Measurements from ENCODE around the gene SGMS1.
"Not testable (repeated sequence)": the region's sequence is repeated elsewhere in the genome, so short reads cannot be mapped to it uniquely, and the experiment has no call there.

SGMS1 gene

DNA sequence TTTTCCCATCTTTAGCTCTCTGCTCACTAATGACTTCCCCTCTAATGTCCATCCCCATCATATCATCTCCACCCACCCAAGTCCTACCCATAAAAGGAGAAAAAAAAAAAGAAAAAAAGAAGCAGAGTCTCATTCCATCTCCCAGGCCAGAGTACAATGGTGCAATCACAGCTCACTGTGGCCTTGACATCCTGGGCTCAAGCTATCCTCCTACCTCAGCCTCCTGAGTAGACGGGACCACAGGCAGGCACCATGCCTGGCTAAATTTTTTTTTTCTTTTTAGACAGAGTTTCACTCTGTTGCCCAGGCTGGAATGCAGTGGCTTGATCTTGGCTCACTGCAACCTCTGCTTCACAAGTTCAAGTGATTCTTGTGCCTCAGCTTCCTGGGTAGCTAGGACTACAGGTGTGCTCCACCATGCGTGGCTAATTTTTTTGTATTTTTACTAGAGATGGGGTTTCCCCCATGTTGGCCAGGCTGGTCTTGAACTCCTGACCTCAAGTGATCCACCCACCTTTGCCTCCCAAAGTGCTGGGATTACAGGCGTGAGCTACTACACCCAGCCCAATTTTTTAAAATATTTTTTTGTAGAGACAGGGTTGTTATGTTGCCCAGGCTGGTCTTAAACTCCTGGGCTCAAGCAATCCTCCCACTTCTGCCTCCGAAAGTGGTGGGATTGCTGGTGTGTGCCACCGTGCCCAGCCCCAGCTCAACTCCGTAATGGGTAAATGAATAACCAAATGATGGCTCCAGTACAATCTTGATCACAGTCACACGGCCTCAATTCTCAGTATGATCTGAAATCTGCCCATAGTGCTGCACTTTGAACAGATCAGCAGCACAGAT lies 24.6 kb upstream of the SGMS1 start:
- TF ChIP-seq GATA1 (IDR thresholded peaks at IDR 0.05; ENCODE audit: low read depth, low read length) = no peak
- no peak for TF ChIP-seq POLR2A (IDR thresholded peaks at IDR 0.05; ENCODE audit: low read length)

DNA sequence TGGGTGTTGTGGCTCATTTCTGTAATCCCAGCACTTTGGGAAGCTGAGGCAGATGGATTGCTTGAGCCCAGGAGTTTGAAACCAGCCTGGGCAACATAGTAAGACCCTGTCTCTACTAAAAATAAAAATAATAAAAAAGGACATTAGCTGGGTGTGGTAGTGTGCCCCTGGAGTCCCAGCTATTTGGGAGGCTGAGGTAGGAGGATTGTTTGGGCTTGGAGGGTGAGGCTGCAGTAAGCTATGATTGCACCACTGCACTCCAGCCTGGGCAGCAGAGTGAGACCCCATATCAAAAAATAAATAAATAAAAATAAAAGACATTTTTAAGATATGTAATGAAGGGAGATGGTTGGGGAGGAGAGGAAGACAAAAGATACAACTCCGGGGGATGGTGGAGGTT lies 23.6 kb upstream of the SGMS1 start:
- DNase-seq = not testable (repeated sequence)

More for the DNA sequence above, 24.6 kb upstream of the SGMS1 start:
- DNase-seq = no peak

DNA sequence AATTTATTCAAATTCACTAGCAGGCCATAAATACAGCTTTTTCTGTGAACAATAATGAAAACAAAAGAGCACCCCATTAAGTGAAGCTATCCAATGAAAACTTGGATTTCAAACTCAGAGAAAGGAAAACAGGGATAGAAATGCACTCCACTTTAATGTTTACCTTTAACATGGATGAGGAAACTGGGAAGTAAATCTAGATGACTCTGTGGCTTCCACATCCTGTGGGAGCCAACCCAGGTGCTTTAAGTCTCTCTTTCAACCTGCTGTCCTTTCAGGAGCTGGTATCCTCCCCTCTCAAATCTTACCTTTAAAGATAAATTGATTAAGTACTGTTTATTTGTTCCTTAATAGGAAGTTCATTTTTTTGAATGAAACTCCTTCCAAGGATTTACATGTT lies 21.5 kb upstream of the SGMS1 start:
- no peak for TF ChIP-seq GATA1 (IDR thresholded peaks at IDR 0.05; ENCODE audit: low read depth, low read length)
- TF ChIP-seq POLR2A (IDR thresholded peaks at IDR 0.05; ENCODE audit: low read length) = no peak
- no peak for DNase-seq

DNA sequence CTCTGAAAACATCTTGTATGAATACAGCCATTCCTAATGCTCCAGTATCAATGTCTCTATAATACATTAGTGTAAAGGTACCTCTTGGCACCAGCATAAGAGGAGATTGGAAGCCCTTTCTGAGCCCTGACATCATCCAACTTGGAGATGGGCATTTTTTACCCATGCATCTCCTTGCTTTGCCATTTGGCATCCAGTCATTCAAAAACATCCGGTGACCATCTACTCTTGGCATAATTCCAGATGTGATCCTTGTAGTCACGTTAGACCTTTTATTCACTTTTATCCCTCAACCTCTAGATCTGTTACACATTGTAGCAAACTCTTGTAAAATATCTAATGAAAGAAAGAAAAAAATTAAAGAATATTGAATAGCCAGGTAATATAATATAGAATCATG lies 17.9 kb upstream of the SGMS1 start:
- DNase-seq = no peak
- TF ChIP-seq POLR2A (IDR thresholded peaks at IDR 0.05; ENCODE audit: low read length) (no peak), GATA1 (IDR thresholded peaks at IDR 0.05; ENCODE audit: low read depth, low read length) (no peak)

DNA sequence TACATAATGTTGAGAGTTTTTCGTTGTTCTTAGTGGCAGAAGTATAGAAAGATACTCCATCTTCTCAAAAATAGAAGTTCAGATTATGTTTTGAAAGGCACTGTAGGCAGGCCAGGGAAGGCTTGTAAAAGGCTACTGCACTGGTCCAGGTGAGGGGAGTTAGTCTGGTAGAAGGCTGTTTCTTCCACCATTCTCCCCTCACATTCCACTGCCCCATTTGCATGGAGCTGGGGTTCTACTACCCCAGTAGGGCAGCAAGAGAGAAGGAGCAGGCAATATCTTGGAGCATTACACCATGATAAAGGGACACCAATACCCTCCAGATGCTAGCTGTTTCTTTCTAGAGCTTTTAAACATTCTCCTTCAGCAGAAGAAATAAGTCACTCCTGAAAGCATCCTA lies 16.5 kb upstream of the SGMS1 start:
- DNase-seq = no peak
- no peak for TF ChIP-seq POLR2A (IDR thresholded peaks at IDR 0.05; ENCODE audit: low read length)
- no peak for TF ChIP-seq GATA1 (IDR thresholded peaks at IDR 0.05; ENCODE audit: low read depth, low read length)

DNA sequence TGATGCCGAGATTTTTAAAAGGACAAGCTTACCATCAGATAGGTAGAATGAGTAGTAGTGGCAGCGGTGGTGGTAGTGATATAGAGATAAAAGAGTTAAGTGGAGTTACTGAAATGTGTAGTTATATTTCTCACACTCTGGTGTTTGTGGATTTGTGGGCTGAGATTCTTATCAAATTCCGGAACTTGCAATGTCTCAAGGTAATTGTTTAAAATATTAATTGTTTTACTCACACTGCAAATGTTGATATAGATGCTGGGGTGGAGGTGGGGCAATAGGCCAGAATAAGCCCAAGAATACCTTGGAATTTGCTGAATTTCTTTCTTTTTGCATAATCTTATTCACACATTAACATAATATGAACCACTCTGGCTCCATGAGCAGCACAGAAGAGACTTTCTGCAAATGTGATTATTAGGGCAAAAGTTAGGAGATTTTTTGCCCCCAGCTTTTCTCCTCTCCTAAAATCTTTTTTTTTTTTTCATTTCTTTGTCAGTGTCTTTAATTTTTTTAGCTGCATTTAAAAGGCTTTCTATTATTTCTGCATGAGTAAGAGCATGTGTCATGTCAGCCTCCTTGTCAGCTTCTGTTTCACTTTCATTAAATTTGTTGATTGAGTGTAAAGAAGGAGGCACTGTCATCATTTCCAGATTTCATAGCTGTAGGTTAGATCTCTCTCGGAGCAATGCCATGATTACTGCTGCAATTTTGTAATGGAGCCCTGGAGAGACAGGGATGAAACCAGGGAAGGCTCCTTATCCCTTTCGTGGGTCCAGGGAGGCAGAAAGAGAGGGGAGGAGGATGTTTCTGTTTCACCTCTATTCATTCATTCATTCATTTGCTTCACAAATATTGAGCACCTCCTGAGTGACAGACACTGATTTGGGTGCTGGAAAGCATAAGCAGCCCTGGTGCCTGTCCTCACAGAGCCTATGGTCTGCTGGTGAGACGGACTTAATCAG lies 13.1 kb upstream of the SGMS1 start:
- DNase-seq = no peak
- no peak for TF ChIP-seq POLR2A (IDR thresholded peaks at IDR 0.05; ENCODE audit: low read length)
- TF ChIP-seq GATA1 (IDR thresholded peaks at IDR 0.05; ENCODE audit: low read depth, low read length) = no peak

DNA sequence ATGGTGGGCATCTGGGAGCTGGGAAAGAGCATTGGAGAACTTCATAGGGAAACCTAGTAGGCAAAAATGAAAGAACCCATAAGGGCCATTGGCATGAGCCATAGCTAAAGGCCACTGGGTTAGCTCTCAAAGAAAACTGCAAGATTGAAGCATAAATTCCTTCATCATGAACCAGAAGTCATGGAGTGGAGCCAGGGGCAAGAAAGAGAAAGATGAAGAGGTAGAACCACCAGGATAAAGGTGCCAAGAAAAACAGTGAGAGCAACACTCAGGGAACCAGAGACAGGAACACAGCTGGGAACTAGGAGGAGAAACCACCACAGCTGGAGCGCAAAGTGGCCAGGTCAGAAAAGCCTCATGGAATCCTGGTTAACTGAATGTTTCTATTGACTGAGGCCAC lies 11.5 kb upstream of the SGMS1 start:
- DNase-seq = no peak
- TF ChIP-seq POLR2A (IDR thresholded peaks at IDR 0.05; ENCODE audit: low read length) (no peak), GATA1 (IDR thresholded peaks at IDR 0.05; ENCODE audit: low read depth, low read length) (no peak)

DNA sequence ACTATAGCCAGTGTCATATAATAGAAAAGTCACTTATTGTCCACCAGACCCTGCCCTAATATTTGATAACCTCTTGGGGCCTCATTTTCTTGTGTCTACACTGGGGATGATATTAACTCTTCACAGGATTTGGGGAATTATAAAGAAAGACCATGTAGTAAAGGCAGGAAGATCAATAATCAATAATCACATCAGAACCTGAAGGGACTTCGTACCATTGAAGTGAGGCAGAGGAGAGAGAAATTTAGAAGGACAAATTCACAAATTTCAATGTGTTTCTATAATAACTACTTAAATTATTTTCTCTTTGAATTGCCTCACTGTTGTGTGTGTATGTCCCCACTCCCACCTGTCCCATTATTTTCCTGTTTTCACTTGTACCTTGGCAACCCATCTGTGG lies 10.7 kb upstream of the SGMS1 start:
- TF ChIP-seq GATA1 (IDR thresholded peaks at IDR 0.05; ENCODE audit: low read depth, low read length) (no peak), POLR2A (IDR thresholded peaks at IDR 0.05; ENCODE audit: low read length) (no peak)
- DNase-seq = no peak

DNA sequence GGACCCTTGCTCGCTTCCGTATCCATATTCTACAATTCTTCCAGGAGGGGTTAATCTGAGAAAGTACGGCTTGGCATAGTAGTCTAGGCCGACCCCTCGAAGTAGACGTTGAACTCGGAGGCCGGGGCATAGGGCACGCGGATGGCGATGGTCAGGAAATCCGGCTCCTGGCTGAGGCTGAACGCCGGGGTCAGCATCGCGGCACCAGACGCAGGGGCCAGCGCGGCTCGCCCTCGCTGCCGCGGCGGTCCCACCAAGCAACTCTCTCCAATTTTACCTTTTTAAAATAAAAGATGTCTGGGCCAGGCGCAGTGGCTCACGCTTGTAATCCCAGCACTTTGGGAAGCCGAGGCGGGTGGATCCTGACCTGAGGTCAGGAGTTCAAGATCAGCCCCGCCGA lies 7.3 kb upstream of the SGMS1 start:
- TF ChIP-seq GATA1 (IDR thresholded peaks at IDR 0.05; ENCODE audit: low read depth, low read length) (no peak), POLR2A (IDR thresholded peaks at IDR 0.05; ENCODE audit: low read length) (no peak)
- DNase-seq = no peak

DNA sequence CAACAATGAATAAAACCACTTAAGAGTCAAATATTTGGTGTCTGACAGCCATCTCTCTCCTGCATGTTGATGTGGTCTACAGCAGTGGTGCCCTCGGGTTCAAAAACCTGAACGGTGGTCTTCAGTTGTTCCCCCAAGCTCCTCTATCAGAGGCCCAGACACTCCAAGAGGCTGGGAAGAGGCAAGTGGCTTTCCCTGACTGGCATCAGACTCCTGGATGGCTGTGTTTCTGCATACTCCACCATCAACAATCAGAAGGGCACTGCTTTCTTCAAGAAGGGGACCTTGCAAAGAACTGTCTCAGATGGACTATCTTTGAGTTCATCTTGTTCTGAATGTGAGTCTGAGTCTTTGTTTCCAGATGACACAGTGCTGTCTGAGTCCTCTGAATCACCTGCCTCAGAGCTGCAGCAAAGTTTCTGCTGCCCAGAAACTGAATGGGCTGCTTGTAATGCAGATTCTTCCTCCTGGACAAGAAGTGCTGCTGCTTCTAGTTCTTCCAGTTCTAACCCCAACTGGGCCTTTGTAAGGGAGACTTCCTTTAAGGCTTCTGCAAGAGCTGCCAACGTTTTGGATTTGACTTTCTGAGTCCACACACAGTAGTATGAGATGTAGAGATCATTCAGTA lies 5.9 kb upstream of the SGMS1 start:
- no peak for TF ChIP-seq GATA1 (IDR thresholded peaks at IDR 0.05; ENCODE audit: low read depth, low read length)
- peak; percentile 28 for TF ChIP-seq POLR2A (IDR thresholded peaks at IDR 0.05; ENCODE audit: low read length)
- DNase-seq = no peak

DNA sequence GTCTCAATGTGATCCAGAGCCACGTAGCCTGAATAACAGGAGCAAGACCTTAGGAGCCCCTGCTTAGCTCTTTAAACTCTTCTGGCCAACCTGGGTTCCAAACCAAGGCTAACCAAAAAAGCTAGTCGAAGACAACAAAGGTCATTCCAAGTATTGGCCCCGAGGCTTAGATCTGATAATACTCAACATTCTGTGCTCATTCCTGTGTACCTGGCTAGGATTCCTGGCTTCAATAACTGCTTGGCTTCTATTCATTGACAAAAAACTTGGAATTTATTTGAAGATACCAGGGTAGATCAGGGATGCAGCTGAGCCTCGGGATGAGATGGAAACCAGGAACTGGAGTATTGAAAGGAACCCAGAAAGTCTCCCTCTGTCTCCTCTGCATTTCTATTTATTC lies 4.1 kb upstream of the SGMS1 start:
- TF ChIP-seq POLR2A (IDR thresholded peaks at IDR 0.05; ENCODE audit: low read length) = no peak
- no peak for TF ChIP-seq GATA1 (IDR thresholded peaks at IDR 0.05; ENCODE audit: low read depth, low read length)
- no peak for DNase-seq

DNA sequence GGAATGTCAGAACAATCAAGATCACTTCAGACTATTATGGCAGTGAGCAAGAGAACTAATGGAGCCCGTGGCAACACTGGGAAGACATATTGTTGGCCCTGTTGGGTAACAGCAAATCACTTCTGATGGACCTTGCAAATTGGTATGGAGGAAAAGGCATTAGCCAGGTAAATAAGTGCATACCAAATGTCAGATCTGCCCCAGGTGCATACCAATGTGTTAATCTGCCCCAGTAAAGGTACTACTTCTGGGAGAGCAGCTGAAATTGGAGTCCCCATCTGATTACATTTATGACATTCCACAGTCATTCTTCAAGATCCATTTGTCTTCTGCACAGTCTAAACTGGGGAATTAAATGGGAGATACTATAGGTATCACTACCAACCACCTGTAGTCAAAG lies 3.7 kb upstream of the SGMS1 start:
- no peak for TF ChIP-seq POLR2A (IDR thresholded peaks at IDR 0.05; ENCODE audit: low read length)
- TF ChIP-seq GATA1 (IDR thresholded peaks at IDR 0.05; ENCODE audit: low read depth, low read length) = no peak
- no peak for DNase-seq

DNA sequence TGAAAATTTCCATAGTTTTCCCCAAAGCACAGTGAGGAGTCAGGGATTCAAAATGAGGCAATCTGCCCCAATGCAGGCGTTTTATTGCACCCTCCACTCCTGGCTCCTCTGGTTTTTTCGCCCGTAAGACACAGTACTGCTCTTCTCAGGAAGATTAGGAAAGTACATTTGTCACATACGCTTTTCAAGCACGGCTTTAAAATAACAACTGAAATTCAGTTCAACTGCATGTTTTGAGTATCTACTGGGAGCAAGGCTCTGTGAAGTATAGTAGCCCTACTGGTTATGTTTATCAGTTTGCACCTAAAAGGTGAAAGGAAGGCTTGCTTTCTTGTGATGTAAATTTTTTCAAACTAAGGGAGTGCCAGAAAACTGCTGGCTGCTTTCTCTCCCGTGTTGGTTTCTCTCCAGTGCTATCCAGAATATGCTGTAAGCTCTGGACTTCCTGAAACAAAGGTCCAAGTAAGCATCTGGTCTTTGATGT lies 1.9 kb upstream of the SGMS1 start:
- DNase-seq = peak; percentile 57 to 64
- TF ChIP-seq GATA1 (IDR thresholded peaks at IDR 0.05; ENCODE audit: low read depth, low read length) (no peak), POLR2A (IDR thresholded peaks at IDR 0.05; ENCODE audit: low read length) (no peak)
